ENCODE results near the gene UNC93A.

Gene UNC93A

GRCh38 chr6:167267921-167268401 is 23.2 kb upstream of the UNC93A start:
- no peak overlapping the region for H3K4me3 ChIP-seq (ENCODE audit: low read length)
- TF ChIP-seq CTCF (IDR thresholded peaks at IDR 0.05; ENCODE audit: insufficient read depth, low read depth, low read length, missing control alignments) = no peak
- DNase-seq (ENCODE audit: low read depth) = no peak

GRCh38 chr6:167268683-167269280 is 22.3 kb upstream of the UNC93A start:
- no peak overlapping the region for H3K4me3 ChIP-seq (ENCODE audit: low read length)
- TF ChIP-seq CTCF (IDR thresholded peaks at IDR 0.05; ENCODE audit: insufficient read depth, low read depth, low read length, missing control alignments) = no peak
- no peak for DNase-seq (ENCODE audit: low read depth)

GRCh38 chr6:167270499-167271311 is 20.4 kb upstream of the UNC93A start:
- DNase-seq (ENCODE audit: low read depth) = no peak
- no peak for TF ChIP-seq CTCF (IDR thresholded peaks at IDR 0.05; ENCODE audit: insufficient read depth, low read depth, low read length, missing control alignments)

GRCh38 chr6:167272151-167272550 is 19.0 kb upstream of the UNC93A start:
- no peak overlapping the region for H3K4me3 ChIP-seq (ENCODE audit: low read length)
- TF ChIP-seq CTCF (IDR thresholded peaks at IDR 0.05; ENCODE audit: insufficient read depth, low read depth, low read length, missing control alignments) = no peak
- no peak for DNase-seq (ENCODE audit: low read depth)

More at GRCh38 chr6:167270499-167271311, 20.4 kb upstream of the UNC93A start:
- no peak overlapping the region for H3K4me3 ChIP-seq (ENCODE audit: low read length)

DNA sequence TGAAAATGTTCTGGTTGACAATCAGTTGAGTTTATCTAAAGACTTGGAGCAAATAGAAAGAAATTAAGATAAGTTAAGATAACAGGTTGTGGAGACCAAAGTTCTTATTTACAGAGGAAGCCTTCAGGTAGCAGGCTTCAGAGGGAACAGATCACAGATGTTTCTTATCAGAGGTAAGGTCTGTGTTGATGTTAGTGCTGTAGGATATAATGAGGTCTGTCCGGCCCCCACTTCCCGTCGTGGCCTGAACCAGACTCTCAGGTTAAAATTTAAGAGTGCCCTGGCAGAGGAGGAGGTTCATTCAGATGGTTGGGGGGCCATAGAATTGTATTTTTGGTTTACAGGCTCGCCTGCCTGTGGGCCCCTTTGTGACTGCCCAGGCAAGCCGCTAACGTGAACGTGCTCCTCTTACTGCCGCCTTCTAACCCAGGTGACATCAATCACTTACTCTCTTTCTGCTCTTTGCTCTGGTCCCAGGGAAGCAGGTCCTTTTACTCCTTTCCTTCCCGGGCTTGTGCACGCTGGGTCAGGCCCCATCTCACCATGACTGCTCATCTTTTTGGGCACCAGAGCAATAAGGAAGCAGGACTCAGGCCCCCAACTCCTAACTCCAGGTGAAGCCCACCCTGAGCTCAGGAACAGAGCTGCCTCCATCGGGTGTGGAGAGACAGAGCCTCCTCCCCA is 18.3 kb upstream of the UNC93A start:
- DNase-seq (ENCODE audit: low read depth) = no peak
- TF ChIP-seq CTCF (IDR thresholded peaks at IDR 0.05; ENCODE audit: insufficient read depth, low read depth, low read length, missing control alignments) = no peak
- no peak overlapping the region for H3K4me3 ChIP-seq (ENCODE audit: low read length)

DNA sequence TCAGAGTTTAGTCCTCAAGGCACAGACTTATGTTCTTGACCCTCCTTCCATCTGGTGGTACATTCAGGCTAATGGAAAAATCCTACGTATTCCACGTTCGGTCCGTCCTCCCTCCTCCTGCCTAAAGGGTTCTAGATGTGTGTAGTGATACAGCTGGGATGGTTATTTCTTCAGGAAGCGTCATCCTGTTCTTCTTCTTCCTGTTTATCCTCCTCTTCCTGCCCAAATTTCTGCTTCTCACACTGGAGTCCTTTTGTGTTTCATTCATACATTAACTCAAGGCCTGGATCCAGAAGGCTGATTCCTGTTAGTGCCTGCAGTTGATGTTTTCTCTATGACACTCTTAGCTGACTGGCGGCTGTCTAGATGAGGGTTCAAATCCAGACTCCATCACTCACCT is 16.8 kb upstream of the UNC93A start:
- no peak for DNase-seq (ENCODE audit: low read depth)
- TF ChIP-seq CTCF (IDR thresholded peaks at IDR 0.05; ENCODE audit: insufficient read depth, low read depth, low read length, missing control alignments) = no peak
- H3K4me3 ChIP-seq (ENCODE audit: low read length) = no peak overlapping the region

Measured in epithelial cell of esophagus (primary cell).